ENCODE results near the gene PDLIM7.

GRCh38 chr5:177456591-177456964, 40.8 kb downstream of the PDLIM7 start:
- TF ChIP-seq CTCF (IDR thresholded peaks at IDR 0.05; ENCODE audit: extremely low read depth in 1 of 2, insufficient read depth in 1 of 2, low read depth in 1 of 2, low read length in 2 of 2), result no peak
- TF ChIP-seq POLR2A (IDR thresholded peaks at IDR 0.05; ENCODE audit: low read depth, low read length), result no peak
- no peak for TF ChIP-seq JUN (IDR thresholded peaks at IDR 0.05; ENCODE audit: borderline replicate concordance, insufficient read depth, insufficient read length, low read depth)
- TF ChIP-seq MYC (IDR thresholded peaks at IDR 0.05; ENCODE audit: low read depth, low read length), result no peak
